ENCODE results near the gene SMAD4. TPM values are rescaled to one million over a fixed set of nuclear protein-coding genes. Genes with fewer than 3 reads are reported as not detected.
"Not testable (repeated sequence)": the region's sequence is repeated elsewhere in the genome, so short reads cannot be mapped to it uniquely, and the experiment has no call there.

SMAD4 gene
- 76.5 and 90.8 TPM in 2 replicates for total RNA-seq

DNA sequence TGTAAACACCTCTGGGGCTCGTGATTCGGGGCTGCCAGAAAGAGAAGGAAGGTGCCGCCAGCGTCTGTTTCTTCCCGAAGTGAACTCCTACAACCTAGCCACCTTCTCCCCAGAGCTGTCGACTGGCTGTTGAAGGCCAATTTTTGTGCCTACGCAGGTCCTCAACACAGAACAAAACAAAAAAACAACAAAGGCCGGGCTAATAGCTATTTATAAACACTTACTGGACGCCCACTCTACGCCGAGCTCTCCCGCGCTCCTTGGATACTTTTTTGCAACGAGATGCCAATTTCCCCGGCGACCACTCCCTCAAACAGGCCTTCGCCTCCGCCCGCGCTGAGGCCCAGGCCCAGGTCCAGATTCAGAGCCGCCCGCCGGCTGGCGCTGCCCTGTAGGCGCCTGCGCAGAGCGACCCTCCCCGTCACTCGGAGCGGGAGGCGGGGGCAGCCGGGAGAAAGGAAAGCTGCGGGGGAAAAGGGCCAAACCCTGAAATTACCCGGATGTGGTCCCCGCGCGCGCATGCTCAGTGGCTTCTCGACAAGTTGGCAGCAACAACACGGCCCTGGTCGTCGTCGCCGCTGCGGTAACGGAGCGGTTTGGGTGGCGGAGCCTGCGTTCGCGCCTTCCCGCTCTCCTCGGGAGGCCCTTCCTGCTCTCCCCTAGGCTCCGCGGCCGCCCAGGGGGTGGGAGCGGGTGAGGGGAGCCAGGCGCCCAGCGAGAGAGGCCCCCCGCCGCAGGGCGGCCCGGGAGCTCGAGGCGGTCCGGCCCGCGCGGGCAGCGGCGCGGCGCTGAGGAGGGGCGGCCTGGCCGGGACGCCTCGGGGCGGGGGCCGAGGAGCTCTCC, at the start of gene SMAD4:
SMAD4 (plus strand) TSS at position 520 of the 843 bp plus-strand sequence. CDS start 16,834 bp downstream, outside the sequence.
- Mint-ChIP-seq H3K9me3 (no peaks in the 10 kb centered on the region), H3K4me3 (peak within 1 kb of the TSS; percentile 97), H3K36me3 (ENCODE audit: low read depth) (peaks cover 21% of the 10 kb centered on the region), H3K27ac (peak within 1 kb of the TSS; percentile 99), H3K4me1 (peaks cover 44% of the 10 kb centered on the region), H3K27me3 (no peaks in the 10 kb centered on the region)
- intact Hi-C loops (cut with micrococcal nuclease) = loop anchor here (1.0 to 10.0 kb wide), 7 partner anchors 24 to 745 kb away; partner anchors contain the start of genes CXXC1, MBD1, MEX3C and MRO
- DNase-seq = peak; percentile 99

DNA sequence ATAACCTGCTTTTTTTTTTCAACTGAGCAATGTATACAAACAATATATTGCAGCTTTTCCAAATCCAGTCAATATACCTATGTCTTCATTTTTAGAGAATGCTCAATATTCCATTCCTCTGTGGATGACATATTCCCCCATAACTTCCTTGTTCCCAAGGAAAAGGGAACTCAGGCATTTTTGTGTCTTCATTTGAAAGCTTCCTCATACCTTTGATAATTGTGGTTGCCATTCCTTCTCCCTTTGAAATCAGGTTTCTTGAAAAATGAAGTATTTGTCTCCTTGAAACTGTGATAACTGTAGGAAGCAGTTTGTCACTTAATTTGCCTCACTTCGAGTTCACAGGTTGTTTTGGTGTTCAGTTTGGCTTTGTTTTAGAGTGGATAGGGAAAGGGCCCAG, 48.6 kb upstream of the SMAD4 start:
- Mint-ChIP-seq H3K9me3 (peaks cover 10% of the 10 kb centered on the region), H3K4me3 (no peak overlapping the region), H3K27me3 (no peaks in the 10 kb centered on the region), H3K4me1 (no peaks in the 10 kb centered on the region), H3K27ac (no peak overlapping the region), H3K36me3 (ENCODE audit: low read depth) (peaks cover 32% of the 10 kb centered on the region)
- no peak for DNase-seq
- intact Hi-C loops (cut with micrococcal nuclease) = no loop called here

DNA sequence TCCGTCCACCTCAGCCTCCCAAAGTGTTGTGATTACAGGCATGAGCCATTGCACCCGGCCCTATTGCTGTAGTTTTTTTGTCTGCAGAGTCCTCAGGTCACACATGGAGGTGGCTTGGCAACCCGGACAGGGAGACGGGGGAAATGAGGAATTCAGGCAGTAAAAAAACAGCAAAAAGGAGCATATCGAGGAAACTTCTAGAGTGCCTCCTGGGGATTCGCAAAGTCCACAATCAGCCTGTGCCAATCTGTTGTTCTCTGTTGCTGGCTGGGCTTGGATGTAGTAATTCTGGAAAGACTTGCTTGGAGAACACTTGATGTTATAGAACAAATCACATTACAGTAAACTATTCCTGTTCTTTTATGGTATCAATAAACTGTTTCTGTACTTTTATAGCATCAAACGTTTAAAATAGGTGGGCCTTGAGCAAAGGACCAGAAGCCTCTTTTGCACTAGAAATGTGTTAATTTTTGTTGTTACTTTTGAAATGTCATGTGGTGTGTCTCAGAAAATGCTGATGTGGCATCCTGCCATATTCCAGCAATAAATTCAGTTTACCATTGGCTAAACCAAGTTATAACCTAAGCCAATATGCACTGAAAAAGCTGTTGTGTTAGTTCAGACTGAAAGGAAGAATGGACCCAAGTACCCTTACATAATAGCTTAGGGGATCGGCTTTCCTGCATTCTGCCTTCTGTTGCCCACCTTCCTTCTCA, 47.8 kb upstream of the SMAD4 start:
- Mint-ChIP-seq H3K36me3 (ENCODE audit: low read depth) (peaks cover 24% of the 10 kb centered on the region), H3K27ac (no peak overlapping the region), H3K27me3 (no peaks in the 10 kb centered on the region), H3K4me1 (no peaks in the 10 kb centered on the region), H3K9me3 (peaks cover 5% of the 10 kb centered on the region), H3K4me3 (no peak overlapping the region)
- intact Hi-C loops (cut with micrococcal nuclease) = no loop called here
- DNase-seq = no peak

DNA sequence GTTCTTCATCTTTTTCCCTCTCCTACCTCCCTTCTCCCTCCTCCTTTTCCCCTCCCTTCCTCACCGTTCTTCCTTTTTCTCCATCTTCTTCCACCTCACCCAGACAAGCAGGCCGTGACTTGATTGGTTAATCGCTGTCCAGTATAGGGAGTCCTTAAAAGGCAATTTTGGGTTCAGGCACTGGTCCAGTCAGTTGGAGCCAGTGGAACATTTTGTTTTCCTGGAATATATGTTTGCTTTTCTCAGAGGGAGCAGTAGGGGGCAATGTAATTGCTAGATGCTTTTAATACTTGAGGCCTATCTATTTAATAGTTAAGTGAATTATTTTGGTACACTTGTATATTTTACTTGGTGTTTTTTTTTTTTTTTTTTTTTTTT, 47.2 kb upstream of the SMAD4 start:
- no peak for DNase-seq
- Mint-ChIP-seq H3K4me3 (no peak overlapping the region), H3K9me3 (peaks cover 5% of the 10 kb centered on the region), H3K4me1 (no peaks in the 10 kb centered on the region), H3K36me3 (ENCODE audit: low read depth) (peaks cover 19% of the 10 kb centered on the region), H3K27ac (no peak overlapping the region), H3K27me3 (no peaks in the 10 kb centered on the region)
- intact Hi-C loops (cut with micrococcal nuclease) = no loop called here

DNA sequence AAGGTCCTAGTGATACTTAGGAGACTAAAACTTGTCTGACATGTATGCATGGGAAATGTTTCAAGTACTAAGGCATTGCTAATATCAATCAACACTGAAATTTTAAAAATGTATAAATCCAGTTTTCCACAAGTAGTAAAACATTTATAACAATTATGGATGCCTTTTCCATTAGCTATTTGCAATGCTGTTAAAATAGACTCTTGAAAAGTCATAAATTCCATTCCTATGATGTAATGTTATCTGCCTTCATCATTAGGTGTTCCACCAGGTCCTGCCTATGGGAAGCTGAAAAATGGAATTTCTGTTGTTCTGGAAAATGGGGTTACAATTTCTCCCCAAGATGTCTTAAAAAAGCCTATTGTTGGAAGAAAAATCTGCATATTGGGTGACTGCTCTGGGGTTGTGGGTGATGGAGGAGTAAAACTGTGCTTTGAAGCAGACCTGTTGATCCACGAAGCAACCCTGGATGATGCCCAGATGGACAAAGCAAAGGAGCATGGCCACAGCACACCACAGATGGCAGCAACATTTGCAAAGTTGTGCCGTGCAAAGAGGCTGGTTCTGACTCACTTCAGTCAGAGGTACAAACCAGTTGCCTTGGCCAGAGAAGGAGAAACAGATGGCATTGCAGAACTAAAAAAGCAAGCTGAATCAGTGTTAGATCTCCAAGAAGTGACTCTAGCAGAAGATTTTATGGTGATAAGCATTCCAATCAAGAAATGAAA, 43.5 kb upstream of the SMAD4 start:
- no peak overlapping the region for H3K4me3 Mint-ChIP-seq
- H3K4me1 Mint-ChIP-seq = no peaks in the 10 kb centered on the region
- H3K36me3 Mint-ChIP-seq (ENCODE audit: low read depth) = peaks cover 5% of the 10 kb centered on the region
- DNase-seq = no peak
- H3K9me3 Mint-ChIP-seq = no peaks in the 10 kb centered on the region
- H3K27me3 Mint-ChIP-seq = no peaks in the 10 kb centered on the region
- intact Hi-C loops (cut with micrococcal nuclease) = no loop called here
- H3K27ac Mint-ChIP-seq = no peak overlapping the region

DNA sequence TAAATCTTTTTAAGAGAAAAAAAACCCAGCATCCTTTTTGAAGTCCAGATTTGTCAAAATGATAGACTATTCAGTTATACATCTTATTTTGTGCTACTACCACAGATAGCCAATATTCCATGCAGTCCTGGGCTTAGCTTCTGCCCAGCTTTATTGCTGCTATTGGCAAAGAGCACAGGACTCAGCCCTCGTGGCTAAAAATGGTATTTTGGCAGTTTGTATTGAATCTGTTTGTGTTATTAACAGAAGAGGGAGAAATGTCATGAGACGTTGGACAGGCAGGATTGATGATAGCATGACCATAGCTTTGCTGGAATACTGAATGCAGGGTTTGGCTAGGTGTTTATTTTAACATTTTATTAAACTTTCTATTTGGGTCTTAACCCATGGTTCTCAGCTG, 42.8 kb upstream of the SMAD4 start:
- Mint-ChIP-seq H3K27me3 (no peaks in the 10 kb centered on the region), H3K36me3 (ENCODE audit: low read depth) (peaks cover 5% of the 10 kb centered on the region), H3K9me3 (no peaks in the 10 kb centered on the region), H3K4me3 (no peak overlapping the region), H3K27ac (no peak overlapping the region), H3K4me1 (no peaks in the 10 kb centered on the region)
- DNase-seq = no peak
- intact Hi-C loops (cut with micrococcal nuclease) = no loop called here

DNA sequence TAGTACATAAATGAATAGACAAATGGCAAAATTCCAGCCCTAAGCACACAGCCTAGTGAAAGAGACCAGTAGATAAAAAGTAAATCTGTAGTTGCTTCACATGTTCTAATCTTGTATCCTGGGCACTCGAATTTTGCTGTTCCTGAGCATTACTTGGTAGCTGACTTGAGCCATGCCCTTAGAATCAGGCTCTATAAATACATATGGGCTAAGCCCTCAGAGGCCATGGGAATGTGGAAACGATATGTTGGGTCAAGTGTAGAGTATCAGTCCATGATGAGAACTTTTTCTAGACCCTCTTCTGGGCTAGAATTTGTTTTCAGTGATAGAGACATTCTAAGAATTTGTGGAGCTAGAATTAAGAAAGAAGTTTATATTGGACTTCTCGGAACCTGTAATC, 40.3 kb upstream of the SMAD4 start:
- Mint-ChIP-seq H3K27ac (no peak overlapping the region), H3K4me3 (no peak overlapping the region), H3K36me3 (ENCODE audit: low read depth) (no peaks in the 10 kb centered on the region), H3K4me1 (no peaks in the 10 kb centered on the region), H3K9me3 (no peaks in the 10 kb centered on the region), H3K27me3 (no peaks in the 10 kb centered on the region)
- no peak for DNase-seq
- intact Hi-C loops (cut with micrococcal nuclease) = no loop called here

DNA sequence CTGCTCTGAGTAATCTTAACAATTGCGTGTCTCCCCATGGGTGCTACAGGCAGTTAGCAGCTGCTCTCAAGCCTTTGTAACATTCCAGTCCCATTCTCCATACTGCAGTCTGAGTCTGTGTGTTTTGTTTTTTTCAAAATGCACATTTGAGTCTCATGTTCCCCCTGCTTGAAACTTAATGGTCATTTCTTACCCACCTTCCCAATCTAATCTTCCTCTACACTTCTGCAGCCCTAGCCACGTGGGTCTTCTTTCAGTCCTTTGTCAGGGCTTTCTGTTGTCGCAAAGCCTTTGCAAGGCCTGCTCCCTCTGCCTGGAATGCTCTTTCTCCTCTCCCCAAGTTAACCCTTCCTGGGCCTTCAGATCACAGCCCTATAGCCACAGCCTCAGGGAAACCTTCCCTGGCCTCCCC, 37.7 kb upstream of the SMAD4 start:
- Mint-ChIP-seq H3K9me3 (no peaks in the 10 kb centered on the region), H3K36me3 (ENCODE audit: low read depth) (no peaks in the 10 kb centered on the region), H3K27ac (no peak overlapping the region), H3K27me3 (no peaks in the 10 kb centered on the region), H3K4me1 (no peaks in the 10 kb centered on the region), H3K4me3 (no peak overlapping the region)
- intact Hi-C loops (cut with micrococcal nuclease) = no loop called here
- no peak for DNase-seq

DNA sequence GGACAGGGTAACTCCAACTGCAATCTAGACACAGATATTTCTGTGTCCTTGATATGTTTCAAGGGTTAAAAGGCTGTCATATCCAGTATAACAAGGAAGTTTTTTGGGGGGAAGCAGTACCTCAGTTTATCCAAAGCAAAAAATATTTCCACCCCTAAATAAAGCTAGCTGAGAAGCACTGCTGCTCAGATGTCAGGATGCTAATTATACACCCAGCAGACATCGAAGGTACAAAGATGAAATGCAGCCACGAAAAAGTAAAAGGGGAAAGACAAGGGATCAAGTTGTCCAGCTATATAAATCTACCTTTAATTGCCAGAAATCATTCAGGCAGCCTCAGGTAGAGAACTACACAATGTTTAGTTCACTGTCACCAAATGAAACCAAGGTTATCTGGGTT, 36.0 kb upstream of the SMAD4 start:
- Mint-ChIP-seq H3K9me3 (no peaks in the 10 kb centered on the region), H3K36me3 (ENCODE audit: low read depth) (no peaks in the 10 kb centered on the region), H3K27ac (no peak overlapping the region), H3K4me1 (no peaks in the 10 kb centered on the region), H3K4me3 (no peak overlapping the region), H3K27me3 (peaks cover 3% of the 10 kb centered on the region)
- DNase-seq = no peak
- intact Hi-C loops (cut with micrococcal nuclease) = no loop called here

DNA sequence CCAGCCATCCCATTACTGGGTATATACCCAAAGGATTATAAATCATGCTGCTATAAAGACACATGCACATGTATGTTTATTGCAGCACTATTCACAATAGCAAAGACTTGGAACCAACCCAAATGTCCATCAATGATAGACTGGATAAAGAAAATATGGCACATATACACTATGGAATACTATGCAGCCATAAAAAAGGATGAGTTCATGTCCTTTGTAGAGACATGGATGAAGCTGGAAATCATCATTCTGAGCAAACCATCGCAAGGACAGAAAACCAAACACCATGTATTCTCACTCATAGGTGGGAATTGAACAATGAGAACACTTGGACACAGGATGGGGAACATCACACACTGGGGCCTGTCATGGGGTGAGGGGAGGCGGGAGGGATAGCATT, 26.8 kb upstream of the SMAD4 start:
- H3K36me3 Mint-ChIP-seq (ENCODE audit: low read depth); intact Hi-C loops (cut with micrococcal nuclease); H3K27ac Mint-ChIP-seq; H3K27me3 Mint-ChIP-seq; DNase-seq; H3K4me3 Mint-ChIP-seq; H3K4me1 Mint-ChIP-seq: not testable (repeated sequence)
- H3K9me3 Mint-ChIP-seq = peaks cover 11% of the 10 kb centered on the region

DNA sequence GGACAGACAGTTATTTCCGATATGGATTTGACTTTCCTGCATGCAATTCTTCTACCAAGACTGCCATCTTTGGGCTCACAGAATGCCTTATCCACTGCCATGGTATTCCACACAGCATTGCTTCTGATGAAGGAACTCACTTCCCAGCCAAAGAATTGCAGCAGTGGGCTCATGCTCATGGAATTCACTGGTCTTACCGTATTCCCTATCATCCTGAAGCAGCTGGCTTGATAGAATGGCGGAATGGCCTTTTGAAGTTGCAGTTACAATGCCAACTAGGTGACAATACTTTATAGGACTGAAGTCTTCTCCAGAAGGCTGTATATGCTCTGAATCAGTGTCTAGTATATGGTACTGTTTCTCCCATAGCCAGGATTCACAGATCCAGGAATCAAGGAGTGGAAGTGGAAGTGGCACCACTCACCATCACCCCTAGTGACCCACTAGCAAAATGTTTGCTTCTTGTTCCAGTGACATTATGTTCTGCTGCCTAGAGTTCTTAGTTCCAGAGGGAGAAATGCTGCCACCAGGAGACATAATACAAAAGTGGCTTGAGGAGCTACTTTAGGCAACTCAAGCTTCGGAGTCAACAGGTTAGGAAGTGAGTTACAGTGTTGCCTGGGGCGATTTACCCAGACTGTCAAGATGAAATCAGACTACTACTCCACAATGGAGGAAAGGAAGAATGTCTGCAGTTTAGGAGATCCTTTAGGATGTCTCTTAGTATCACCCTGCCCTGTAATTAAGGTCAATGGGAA, 23.8 kb upstream of the SMAD4 start:
- H3K4me1 Mint-ChIP-seq = no peaks in the 10 kb centered on the region

DNA sequence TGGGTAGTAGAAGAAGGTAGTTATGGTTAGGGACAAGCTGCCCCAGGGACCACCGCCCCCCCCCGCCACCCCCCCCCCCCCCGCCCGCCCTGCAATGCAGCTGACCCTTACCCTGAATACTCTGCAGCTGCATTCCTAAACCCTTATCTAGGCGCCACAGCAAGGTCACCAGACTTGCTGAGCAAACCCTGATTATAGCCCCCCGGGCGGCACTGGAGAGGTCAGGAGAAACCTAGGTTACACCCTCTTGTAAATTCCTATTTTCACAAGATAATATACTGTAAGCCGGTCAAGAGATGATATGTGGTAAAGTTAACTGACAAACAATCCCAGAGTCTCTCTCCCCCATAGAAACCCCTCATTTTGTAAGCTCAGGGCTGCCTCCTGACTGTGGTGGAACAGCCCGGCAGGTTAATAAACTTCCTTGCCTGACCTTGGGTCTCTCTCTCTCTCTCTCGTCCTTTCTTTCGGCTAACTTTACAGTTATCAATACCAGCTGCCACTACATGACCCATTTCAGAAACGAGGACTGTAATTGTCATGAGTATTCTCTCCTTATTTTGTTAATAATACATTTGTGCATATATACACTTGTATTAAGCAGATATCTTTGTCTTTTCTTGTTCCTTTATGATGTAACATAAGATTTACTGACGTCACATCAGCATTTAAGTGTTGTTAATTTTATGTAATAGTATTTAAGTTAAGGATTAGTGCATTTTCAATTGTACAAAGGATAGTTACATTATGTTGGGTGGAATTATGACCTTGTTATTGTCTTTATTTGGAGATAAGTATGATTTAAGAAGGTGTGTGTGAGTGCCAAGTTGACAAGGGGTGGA, 22.8 kb upstream of the SMAD4 start:
- intact Hi-C loops (cut with micrococcal nuclease) = no loop called here
- H3K9me3 Mint-ChIP-seq = peaks cover under 1% of the 10 kb centered on the region

More for the DNA sequence above, 23.8 kb upstream of the SMAD4 start:
- no peaks in the 10 kb centered on the region for H3K36me3 Mint-ChIP-seq (ENCODE audit: low read depth)
- intact Hi-C loops (cut with micrococcal nuclease) = no loop called here
- H3K4me3 Mint-ChIP-seq = no peak overlapping the region
- DNase-seq = no peak
- no peaks in the 10 kb centered on the region for H3K27me3 Mint-ChIP-seq
- H3K27ac Mint-ChIP-seq = no peak overlapping the region
- peaks cover 10% of the 10 kb centered on the region for H3K9me3 Mint-ChIP-seq

DNA sequence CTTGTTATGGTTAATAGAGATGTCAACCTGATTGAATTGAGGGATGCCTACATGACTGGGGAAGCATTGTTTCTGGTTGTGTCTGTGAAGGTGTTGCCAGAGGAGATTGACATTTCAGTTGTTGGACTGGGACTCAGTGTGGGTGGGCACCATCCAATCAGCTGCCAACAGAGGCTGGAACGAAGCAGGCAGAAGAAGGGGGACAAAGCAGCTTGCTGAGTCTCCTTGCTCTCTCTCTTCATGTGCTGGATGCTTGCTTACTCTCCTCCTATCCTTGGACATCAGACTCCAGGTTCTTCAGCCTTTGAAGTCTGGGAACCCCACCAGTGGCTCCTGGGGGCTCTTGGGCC, 22.2 kb upstream of the SMAD4 start:
- intact Hi-C loops (cut with micrococcal nuclease) = no loop called here
- H3K4me3 Mint-ChIP-seq = no peak overlapping the region
- no peaks in the 10 kb centered on the region for H3K27me3 Mint-ChIP-seq
- no peaks in the 10 kb centered on the region for H3K36me3 Mint-ChIP-seq (ENCODE audit: low read depth)
- no peaks in the 10 kb centered on the region for H3K9me3 Mint-ChIP-seq
- no peaks in the 10 kb centered on the region for H3K4me1 Mint-ChIP-seq
- no peak for DNase-seq
- no peak overlapping the region for H3K27ac Mint-ChIP-seq

More for the DNA sequence above, 22.8 kb upstream of the SMAD4 start:
- DNase-seq = no peak
- Mint-ChIP-seq H3K27ac (no peak overlapping the region), H3K36me3 (ENCODE audit: low read depth) (no peaks in the 10 kb centered on the region), H3K4me3 (no peak overlapping the region), H3K27me3 (no peaks in the 10 kb centered on the region), H3K4me1 (no peaks in the 10 kb centered on the region)
